CD4-positive, alpha-beta T cell (primary cell): ENCODE results near the gene SLC22A8. TPM values are rescaled to one million over a fixed set of nuclear protein-coding genes. Genes with fewer than 3 reads are reported as not detected.

Source experiments
- ATAC-seq: fragments of 200-7000 bp; cut with Tn5 transposase; one replicate; pipeline ENCODE4 v1.10.0; 2022; ENCODE audit warnings: mild to moderate bottlenecking; ENCODE audit not compliant: poor library complexity
- CTCF ChIA-PET: fragments of 350-600 bp; sonication (Branson Sonifier 250); formaldehyde crosslinking; loops from one replicate; lab custom pipeline; 2021; ENCODE audit warnings: antibody characterized with exemption, inconsistent platforms; lab: Charles Lee
- POLR2A ChIA-PET: fragments of 350-600 bp; sonication (Branson Sonifier 250); formaldehyde crosslinking; loops from one replicate; lab custom pipeline; 2021; ENCODE audit warnings: antibody characterized with exemption, inconsistent platforms; lab: Charles Lee
- DNase-seq, 14 experiments: peaks; one replicate each; pipeline ENCODE4 v3.0.0-alpha.2; 2013 to 2020; ENCODE audit warnings: mixed read lengths in 2 of 14
- H3K27ac ChIP-seq, 2 donors: one replicate each; pipeline versions ENCODE4 v1.5.1 to v1.7.0; 2013; ENCODE audit warnings: low read length in 2 of 2, low read depth in 1 of 2, mild to moderate bottlenecking in 1 of 2
- H3K27me3 ChIP-seq, 2 experiments: 1 replicate in 1 of 2; 2 replicates in 1 of 2; pipeline versions ENCODE4 v1.6.1 to v1.7.0; 2013; ENCODE audit warnings: low read length in 2 of 2, control low read depth in 1 of 2, mild to moderate bottlenecking in 1 of 2, moderate library complexity in 1 of 2; ENCODE audit not compliant: insufficient read depth in 2 of 2, control insufficient read depth in 1 of 2
- H3K36me3 ChIP-seq: one replicate; pipeline ENCODE4 v1.6.1; 2013; ENCODE audit warnings: low read length, control low read depth; ENCODE audit not compliant: insufficient read depth
- H3K4me1 ChIP-seq: one replicate; pipeline ENCODE4 v1.6.1; 2013; ENCODE audit warnings: low read length, control low read depth; ENCODE audit not compliant: insufficient read depth
- H3K4me3 ChIP-seq: one replicate; pipeline ENCODE4 v1.5.1; 2013; ENCODE audit warnings: mild to moderate bottlenecking, low read length, moderate library complexity
- H3K9me3 ChIP-seq, 2 experiments: 1 replicate in 1 of 2; 2 replicates in 1 of 2; pipeline versions ENCODE4 v1.6.1 to v1.7.0; 2013; ENCODE audit warnings: low read length in 2 of 2, mild to moderate bottlenecking in 2 of 2, control low read depth in 1 of 2, moderate library complexity in 1 of 2; ENCODE audit not compliant: control insufficient read depth in 1 of 2, insufficient read depth in 1 of 2
- H3K27ac Mint-ChIP-seq: one replicate; pipeline ENCODE4 v1.8.0; 2020; ENCODE audit warnings: mixed read lengths
- H3K27me3 Mint-ChIP-seq: one replicate; pipeline ENCODE4 v1.8.0; 2021; ENCODE audit warnings: mixed read lengths
- H3K36me3 Mint-ChIP-seq: one replicate; pipeline ENCODE4 v1.8.0; 2021; ENCODE audit warnings: low read depth, mixed read lengths
- H3K4me1 Mint-ChIP-seq: one replicate; pipeline ENCODE4 v1.8.0; 2021; ENCODE audit warnings: low read depth, mixed read lengths
- H3K4me3 Mint-ChIP-seq: one replicate; pipeline ENCODE4 v1.8.0; 2020; ENCODE audit warnings: mild to moderate bottlenecking, mixed read lengths
- H3K9me3 Mint-ChIP-seq: one replicate; pipeline ENCODE4 v1.8.0; 2020; ENCODE audit warnings: mixed read lengths
- CTCF ChIP-seq: fragments of 200-600 bp; IDR thresholded peaks from one replicate; pipeline ENCODE4 v1.8.0; 2022; ENCODE audit warnings: antibody characterized with exemption, mild to moderate bottlenecking
- intact Hi-C, 2 experiments: fragments of 100-400 bp; cut with DNase I in 1 of 2; cut with micrococcal nuclease in 1 of 2; formaldehyde crosslinking; loops; one replicate each; pipeline versions ENCODE4 v1.15.1 to v1.9.0; 2023 to 2025; cut with DNase I, micrococcal nuclease
- total RNA-seq, 174 experiments: library from RNA in 2 of 174; stranded (reverse) in 2 of 174; gene quantifications; one replicate each; pipeline ENCODE4 v1.2.3 and lab custom pipeline; 2021 to 2026

Gene SLC22A8
- total RNA-seq, 2 experiments from 2014 or later, result not detected

DNA sequence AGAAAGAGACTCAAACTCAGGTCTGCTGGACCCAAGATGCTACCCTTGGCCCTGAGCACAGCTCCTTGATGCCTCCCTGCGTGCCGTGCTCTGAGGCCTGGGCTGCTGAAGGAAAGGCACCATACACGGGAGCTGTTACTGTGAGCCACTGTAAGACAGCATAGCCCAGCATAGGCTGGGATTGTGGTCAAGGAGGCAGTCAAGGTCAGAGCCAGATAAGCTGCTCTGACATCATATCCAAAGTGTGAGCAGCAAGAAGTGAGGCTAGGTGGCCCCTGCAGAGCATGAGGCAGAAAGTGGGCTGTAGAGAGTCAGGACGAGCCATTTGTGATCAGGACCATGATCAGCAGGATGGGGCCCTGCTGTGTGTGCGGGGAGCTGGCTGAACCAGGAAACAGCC, 7.7 kb downstream of the SLC22A8 start:
- H3K4me3 Mint-ChIP-seq, result no peak overlapping the region
- Histone ChIP-seq H3K4me3 (no peak overlapping the region), H3K36me3 (no peaks in the 10 kb centered on the region), H3K27ac (no peak overlapping the region), H3K27me3 (no peaks in the 10 kb centered on the region), H3K4me1 (no peaks in the 10 kb centered on the region), H3K9me3 (no peaks in the 10 kb centered on the region)
- H3K36me3 Mint-ChIP-seq, result no peaks in the 10 kb centered on the region
- H3K27ac Mint-ChIP-seq, result no peak overlapping the region
- peaks cover 6% of the 10 kb centered on the region for H3K27me3 Mint-ChIP-seq
- no peaks in the 10 kb centered on the region for H3K4me1 Mint-ChIP-seq
- POLR2A ChIA-PET, result no interaction called here
- H3K9me3 Mint-ChIP-seq, result no peaks in the 10 kb centered on the region
- CTCF ChIA-PET, result no interaction called here
- TF ChIP-seq CTCF, result no peak
- DNase-seq, result no peak
- no peak for ATAC-seq
- intact Hi-C loops, result no loop called here

DNA sequence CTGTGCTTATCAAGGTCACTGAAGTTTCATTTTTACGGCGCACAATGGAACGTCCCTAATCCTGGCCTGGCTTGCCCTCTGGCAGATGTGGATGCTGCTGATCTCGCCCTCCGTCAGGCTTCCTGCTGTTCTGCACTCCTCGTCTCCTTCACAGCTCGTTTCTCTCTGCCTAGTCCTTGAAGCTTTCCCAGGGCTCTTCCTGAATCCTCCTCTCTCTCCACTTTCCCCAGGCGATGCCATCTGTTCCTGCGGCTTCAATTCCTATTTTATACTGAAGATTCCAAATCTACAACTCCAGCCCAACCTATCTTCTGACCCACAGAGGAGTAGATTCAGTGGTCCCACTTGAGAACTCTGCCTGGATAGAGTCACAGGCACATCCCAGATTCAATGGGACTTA, 14.2 kb downstream of the SLC22A8 start:
- DNase-seq (no peak), ATAC-seq (no peak)
- no peaks in the 10 kb centered on the region for H3K27me3 ChIP-seq
- H3K27ac Mint-ChIP-seq, result no peak overlapping the region
- TF ChIP-seq CTCF, result no peak
- no peaks in the 10 kb centered on the region for H3K9me3 ChIP-seq
- H3K27me3 Mint-ChIP-seq, result peaks cover 8% of the 10 kb centered on the region
- no peaks in the 10 kb centered on the region for H3K36me3 Mint-ChIP-seq
- no peaks in the 10 kb centered on the region for H3K9me3 Mint-ChIP-seq
- intact Hi-C loops, result no loop called here
- no peaks in the 10 kb centered on the region for H3K4me1 ChIP-seq
- H3K36me3 ChIP-seq, result no peaks in the 10 kb centered on the region
- H3K4me1 Mint-ChIP-seq, result no peaks in the 10 kb centered on the region
- H3K27ac ChIP-seq, result no peak overlapping the region
- no peak overlapping the region for H3K4me3 Mint-ChIP-seq
- no peak overlapping the region for H3K4me3 ChIP-seq
- ChIA-PET POLR2A (no interaction called here), CTCF (no interaction called here)

GRCh38 chr11:62999649-63000048, 16.0 kb downstream of the SLC22A8 start:
- H3K4me1 Mint-ChIP-seq, result no peaks in the 10 kb centered on the region
- H3K27ac Mint-ChIP-seq, result no peak overlapping the region
- Histone ChIP-seq H3K36me3 (no peaks in the 10 kb centered on the region), H3K27me3 (peaks cover 0 to 5% of the 10 kb centered on the region in 2 experiments), H3K4me1 (no peaks in the 10 kb centered on the region), H3K9me3 (no peaks in the 10 kb centered on the region), H3K27ac (no peak overlapping the region), H3K4me3 (no peak overlapping the region)
- H3K4me3 Mint-ChIP-seq, result no peak overlapping the region
- POLR2A ChIA-PET, result no interaction called here
- TF ChIP-seq CTCF, result no peak
- DNase-seq (peak in 1 of 14 experiments; percentile 1), ATAC-seq (no peak)
- intact Hi-C loops, result no loop called here
- peaks cover 20% of the 10 kb centered on the region for H3K27me3 Mint-ChIP-seq
- no peaks in the 10 kb centered on the region for H3K9me3 Mint-ChIP-seq
- no peaks in the 10 kb centered on the region for H3K36me3 Mint-ChIP-seq
- CTCF ChIA-PET, result no interaction called here
